Measurements from ENCODE around the gene CYB5R2.

CYB5R2 gene

GRCh38 chr11:7672960-7673723, at the start of gene CYB5R2:
Gene CYB5R2 (minus strand): TSS chr11:7673500. CDS start chr11:7672825, 675 bp downstream.
- peak within 1 kb of the TSS; percentile 70 for H3K4me3 ChIP-seq (ENCODE audit: low read depth, low read length)

- no peak overlapping the region for H3K4me3 ChIP-seq (ENCODE audit: low read depth, low read length)
Observed at GRCh38 chr11:7714786-7715185, 41.5 kb upstream of the CYB5R2 start.

GRCh38 chr11:7706377-7706776, 33.1 kb upstream of the CYB5R2 start, which contains the start of gene OVCH2:
Gene OVCH2 (minus strand): TSS chr11:7706477. CDS start chr11:7706394, 83 bp downstream.
- H3K4me3 ChIP-seq (ENCODE audit: low read depth, low read length): no peak within 1 kb of the TSS

- H3K4me3 ChIP-seq (ENCODE audit: low read depth, low read length): no peak overlapping the region
Observed at GRCh38 chr11:7703740-7704139, 30.4 kb upstream of the CYB5R2 start.

GRCh38 chr11:7696424-7696823, 23.1 kb upstream of the CYB5R2 start:
- H3K4me3 ChIP-seq (ENCODE audit: low read depth, low read length): no peak overlapping the region

GRCh38 chr11:7694235-7694634, 20.9 kb upstream of the CYB5R2 start:
- no peak overlapping the region for H3K4me3 ChIP-seq (ENCODE audit: low read depth, low read length)

- H3K4me3 ChIP-seq (ENCODE audit: low read depth, low read length): no peak overlapping the region
Observed at GRCh38 chr11:7692426-7692825, 19.1 kb upstream of the CYB5R2 start.

- H3K4me3 ChIP-seq (ENCODE audit: low read depth, low read length): no peak overlapping the region
Observed at GRCh38 chr11:7691759-7692350, 18.6 kb upstream of the CYB5R2 start.

GRCh38 chr11:7690648-7691047, 17.3 kb upstream of the CYB5R2 start:
- H3K4me3 ChIP-seq (ENCODE audit: low read depth, low read length): no peak overlapping the region

GRCh38 chr11:7689239-7689638, 15.9 kb upstream of the CYB5R2 start:
- H3K4me3 ChIP-seq (ENCODE audit: low read depth, low read length): no peak overlapping the region

- H3K4me3 ChIP-seq (ENCODE audit: low read depth, low read length): no peak overlapping the region
Observed at GRCh38 chr11:7688238-7688826, 15.0 kb upstream of the CYB5R2 start.

GRCh38 chr11:7687386-7687785, 14.1 kb upstream of the CYB5R2 start:
- no peak overlapping the region for H3K4me3 ChIP-seq (ENCODE audit: low read depth, low read length)

- H3K4me3 ChIP-seq (ENCODE audit: low read depth, low read length): no peak overlapping the region
Observed at GRCh38 chr11:7686761-7687160, 13.5 kb upstream of the CYB5R2 start.

GRCh38 chr11:7683571-7683970, 10.3 kb upstream of the CYB5R2 start:
- H3K4me3 ChIP-seq (ENCODE audit: low read depth, low read length): no peak overlapping the region

- H3K4me3 ChIP-seq (ENCODE audit: low read depth, low read length): no peak overlapping the region
Observed at GRCh38 chr11:7677796-7678201, 4.5 kb upstream of the CYB5R2 start.

GRCh38 chr11:7677071-7677470, 3.8 kb upstream of the CYB5R2 start:
- no peak overlapping the region for H3K4me3 ChIP-seq (ENCODE audit: low read depth, low read length)

GRCh38 chr11:7675631-7676030, 2.3 kb upstream of the CYB5R2 start:
- H3K4me3 ChIP-seq (ENCODE audit: low read depth, low read length): no peak overlapping the region

- H3K4me3 ChIP-seq (ENCODE audit: low read depth, low read length): peak overlapping the region; percentile 70
Observed at GRCh38 chr11:7673724-7674434, 579 bp upstream of the CYB5R2 start.

GRCh38 chr11:7672276-7672959, 882 bp downstream of the CYB5R2 start:
- no peak overlapping the region for H3K4me3 ChIP-seq (ENCODE audit: low read depth, low read length)

GRCh38 chr11:7671347-7672215, 1.7 kb downstream of the CYB5R2 start:
- H3K4me3 ChIP-seq (ENCODE audit: low read depth, low read length): no peak overlapping the region

Data from iPS-11a (cell line).